PC-9 (cell line): Measurements from ENCODE around the gene PAAF1. TPM values are rescaled to one million over a fixed set of nuclear protein-coding genes. Genes with fewer than 3 reads are reported as not detected.
"Not testable (repeated sequence)": the region's sequence is repeated elsewhere in the genome, so short reads cannot be mapped to it uniquely, and the experiment has no call there.

ENCODE experiments used
- BruUV-seq: library from RNA; stranded (reverse); fragments of 400-500 nt; replicated peaks from 2 replicates; lab custom pipeline; 2021; lab: Mats Ljungman, UMichigan
- CTCF ChIA-PET: fragments of 300-600 bp; sonication (Branson Sonifier 250); formaldehyde crosslinking; loops from one replicate; lab custom pipeline; 2022; ENCODE audit warnings: antibody characterized with exemption; lab: Charles Lee
- POLR2A ChIA-PET: fragments of 300-600 bp; sonication (Branson Sonifier 250); formaldehyde crosslinking; loops from one replicate; lab custom pipeline; 2022; ENCODE audit warnings: antibody characterized with exemption; ENCODE audit not compliant: unreplicated experiment; lab: Charles Lee
- DNase-seq, 2 experiments: peaks; one replicate each; pipeline versions ENCODE4 v3.0.0 to v3.0.0-alpha.2; 2015 to 2022; ENCODE audit warnings: mixed read lengths in 1 of 2
- H2AFZ ChIP-seq: fragments of 200-600 bp; sonication (generic); 2 replicates; pipeline ENCODE4 v1.8.1; 2017; ENCODE audit warnings: antibody characterized with exemption
- H3F3A ChIP-seq: fragments of 200-600 bp; sonication (generic); 2 replicates; pipeline ENCODE4 v1.8.1; 2017; ENCODE audit warnings: antibody characterized with exemption, mild to moderate bottlenecking, low read depth; ENCODE audit not compliant: insufficient read depth
- H3K27ac ChIP-seq: fragments of 200-600 bp; sonication (generic); 2 replicates; pipeline ENCODE4 v1.6.1; 2016; ENCODE audit warnings: mixed run types
- H3K27me3 ChIP-seq: fragments of 200-600 bp; sonication (generic); 2 replicates; pipeline ENCODE4 v1.6.1; 2016; ENCODE audit warnings: low read depth, mixed run types; ENCODE audit not compliant: insufficient read depth
- H3K36me3 ChIP-seq: fragments of 200-600 bp; sonication (generic); 2 replicates; pipeline ENCODE4 v1.6.1; 2016; ENCODE audit warnings: low read depth, mixed run types
- H3K4me1 ChIP-seq: fragments of 200-600 bp; sonication (generic); replicated peaks from 2 replicates; pipeline ENCODE4 v1.6.1; 2016; ENCODE audit warnings: mixed run types; ENCODE audit not compliant: insufficient read depth
- H3K4me2 ChIP-seq: fragments of 200-600 bp; sonication (generic); 2 replicates; pipeline ENCODE4 v1.6.1; 2017; ENCODE audit warnings: mixed run types
- H3K4me3 ChIP-seq: fragments of 200-600 bp; sonication (generic); 2 replicates; pipeline ENCODE4 v1.6.1; 2016; ENCODE audit warnings: mixed run types
- H3K79me2 ChIP-seq: fragments of 200-600 bp; sonication (generic); 2 replicates; pipeline ENCODE4 v1.6.1; 2017; ENCODE audit warnings: low read depth, mixed run types
- H3K9me2 ChIP-seq: fragments of 200-600 bp; sonication (generic); 2 replicates; pipeline ENCODE4 v1.8.1; 2017; ENCODE audit warnings: mild to moderate bottlenecking; ENCODE audit not compliant: insufficient read depth
- H3K9me3 ChIP-seq: fragments of 200-600 bp; sonication (generic); 2 replicates; pipeline ENCODE4 v1.8.1; 2016; ENCODE audit warnings: low read depth; ENCODE audit not compliant: insufficient read depth
- H4K20me1 ChIP-seq: fragments of 200-600 bp; sonication (generic); 2 replicates; pipeline ENCODE4 v1.8.1; 2017; ENCODE audit not compliant: insufficient read depth
- EZH2 ChIP-seq: fragments of 200-600 bp; sonication (generic); IDR thresholded peaks from 2 replicates; pipeline ENCODE4 v1.8.0; 2017; ENCODE audit warnings: antibody characterized with exemption, low read depth
- intact Hi-C: fragments of 100-400 bp; cut with micrococcal nuclease; formaldehyde crosslinking; loops from one replicate; pipeline ENCODE4 v1.10.0; 2022; ENCODE audit not compliant: unreplicated experiment
- total RNA-seq: library from RNA; stranded (reverse); gene quantifications from 2 replicates; pipeline ENCODE4 v1.2.3, GENCODE V29; 2021
- TF ChIP-seq, protein P1 (sequence below): fragments of 200-600 bp; sonication (generic); conservative IDR thresholded peaks from 2 replicates; pipeline ENCODE4 v1.6.1; 2017; ENCODE audit warnings: mixed run types, antibody characterized with exemption, mild to moderate bottlenecking, moderate library complexity

Gene PAAF1
- total RNA-seq, 1 experiment from 2014 or later, result 30.0 TPM

DNA sequence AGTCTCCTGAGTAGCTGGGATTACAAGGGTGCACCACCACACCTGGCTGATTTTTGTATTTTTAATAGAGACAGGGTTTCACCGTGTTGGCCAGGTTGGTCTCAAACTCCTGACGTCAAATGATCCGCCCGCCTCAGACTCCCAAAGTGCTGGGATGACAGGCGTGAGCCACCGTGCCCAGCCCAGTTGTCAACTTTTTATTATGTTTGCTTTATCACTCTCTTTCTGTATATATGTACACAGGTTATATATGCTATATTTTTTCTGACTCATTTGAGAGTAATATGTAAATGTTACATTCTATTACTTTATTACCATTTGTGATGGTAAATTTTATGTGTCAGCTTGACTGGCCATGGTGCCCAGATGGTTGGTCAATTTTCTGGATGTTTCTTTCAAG is 55.2 kb downstream of the PAAF1 start:
- Histone ChIP-seq H3K36me3 (peaks cover 20% of the 10 kb centered on the region; the same call in 1 of the 2 replicates), H3K9me2 (no peaks in the 10 kb centered on the region), H4K20me1 (no peaks in the 10 kb centered on the region), H3K9me3 (no peaks in the 10 kb centered on the region), H2AFZ (no peak overlapping the region), H3K4me2 (no peak overlapping the region), H3F3A (no peaks in the 10 kb centered on the region), H3K4me1 (no peaks in the 10 kb centered on the region), H3K27me3 (no peaks in the 10 kb centered on the region), H3K79me2 (no peaks in the 10 kb centered on the region), H3K4me3 (no peak overlapping the region), H3K27ac (no peak overlapping the region)
- no TSS peak for BruUV-seq
- DNase-seq, result no peak
- intact Hi-C loops, result loop anchor here (2.0 to 5.0 kb wide), 2 partner anchors 307 to 580 kb away; no protein-coding TSS in a partner anchor
- TF ChIP-seq, protein P1, sequence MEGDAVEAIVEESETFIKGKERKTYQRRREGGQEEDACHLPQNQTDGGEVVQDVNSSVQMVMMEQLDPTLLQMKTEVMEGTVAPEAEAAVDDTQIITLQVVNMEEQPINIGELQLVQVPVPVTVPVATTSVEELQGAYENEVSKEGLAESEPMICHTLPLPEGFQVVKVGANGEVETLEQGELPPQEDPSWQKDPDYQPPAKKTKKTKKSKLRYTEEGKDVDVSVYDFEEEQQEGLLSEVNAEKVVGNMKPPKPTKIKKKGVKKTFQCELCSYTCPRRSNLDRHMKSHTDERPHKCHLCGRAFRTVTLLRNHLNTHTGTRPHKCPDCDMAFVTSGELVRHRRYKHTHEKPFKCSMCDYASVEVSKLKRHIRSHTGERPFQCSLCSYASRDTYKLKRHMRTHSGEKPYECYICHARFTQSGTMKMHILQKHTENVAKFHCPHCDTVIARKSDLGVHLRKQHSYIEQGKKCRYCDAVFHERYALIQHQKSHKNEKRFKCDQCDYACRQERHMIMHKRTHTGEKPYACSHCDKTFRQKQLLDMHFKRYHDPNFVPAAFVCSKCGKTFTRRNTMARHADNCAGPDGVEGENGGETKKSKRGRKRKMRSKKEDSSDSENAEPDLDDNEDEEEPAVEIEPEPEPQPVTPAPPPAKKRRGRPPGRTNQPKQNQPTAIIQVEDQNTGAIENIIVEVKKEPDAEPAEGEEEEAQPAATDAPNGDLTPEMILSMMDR, result no peak
- no peak for TF ChIP-seq EZH2
- POLR2A ChIA-PET, result interaction anchor here (0.6 kb wide), 1 partner anchor 10 kb away, joined by 3 read pairs; no protein-coding TSS in a partner anchor
- CTCF ChIA-PET, result interaction anchor here (0.6 to 1.4 kb wide), 2 partner anchors 271 to 306 kb away, joined by 3 to 12 read pairs; no protein-coding TSS in a partner anchor

DNA sequence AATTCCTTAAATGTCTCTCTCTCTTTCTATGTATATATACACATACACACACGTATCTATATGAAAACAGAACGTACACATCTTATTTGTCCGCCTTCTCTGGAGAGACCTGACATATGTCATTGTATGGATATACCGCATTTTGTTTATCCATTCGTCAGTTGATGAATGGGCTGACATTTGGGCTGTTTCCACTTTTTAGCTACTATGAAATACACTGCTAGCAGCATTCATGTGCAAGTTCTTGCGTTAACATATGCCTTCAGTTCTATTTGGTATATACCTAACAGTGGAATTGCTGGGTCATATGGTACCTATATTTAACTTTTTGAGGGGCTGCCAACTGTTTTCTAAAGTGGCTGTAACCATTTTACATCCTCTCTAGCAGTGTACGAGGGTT is 56.0 kb downstream of the PAAF1 start:
- CTCF ChIA-PET, result no interaction called here

GRCh38 chr11:73936047-73936446 is 59.2 kb downstream of the PAAF1 start:
- H3F3A ChIP-seq, CTCF ChIA-PET, H3K4me1 ChIP-seq, H4K20me1 ChIP-seq, H3K27ac ChIP-seq, POLR2A ChIA-PET, H3K4me2 ChIP-seq, H3K36me3 ChIP-seq, H3K79me2 ChIP-seq, H2AFZ ChIP-seq, DNase-seq, BruUV-seq, intact Hi-C loops, H3K9me2 ChIP-seq, H3K4me3 ChIP-seq, H3K27me3 ChIP-seq: not testable (repeated sequence)
- peaks cover 23% of the 10 kb centered on the region for H3K9me3 ChIP-seq

More for the DNA sequence above, 56.0 kb downstream of the PAAF1 start:
- Histone ChIP-seq H3K27ac (no peak overlapping the region), H3K4me1 (no peaks in the 10 kb centered on the region), H3K9me3 (no peaks in the 10 kb centered on the region), H3K4me2 (no peak overlapping the region), H3K36me3 (peaks cover 13% of the 10 kb centered on the region; the same call in 1 of the 2 replicates), H3K79me2 (no peaks in the 10 kb centered on the region), H4K20me1 (no peaks in the 10 kb centered on the region), H2AFZ (no peak overlapping the region), H3K4me3 (no peak overlapping the region), H3K9me2 (no peaks in the 10 kb centered on the region), H3K27me3 (no peaks in the 10 kb centered on the region), H3F3A (no peaks in the 10 kb centered on the region)
- POLR2A ChIA-PET, result no interaction called here
- DNase-seq, result no peak
- intact Hi-C loops, result loop anchor here (5.0 kb wide), 1 partner anchor 580 kb away; no protein-coding TSS in a partner anchor
- TF ChIP-seq EZH2, result no peak
- TF ChIP-seq, protein P1, result no peak
- BruUV-seq, result no TSS peak

GRCh38 chr11:73939096-73939495 is 62.3 kb downstream of the PAAF1 start:
- Histone ChIP-seq H3K4me2 (no peak overlapping the region), H3K27me3 (no peaks in the 10 kb centered on the region), H3K79me2 (no peaks in the 10 kb centered on the region), H3K4me1 (no peaks in the 10 kb centered on the region), H3K9me2 (no peaks in the 10 kb centered on the region), H3K9me3 (peaks cover 37% of the 10 kb centered on the region), H3F3A (no peaks in the 10 kb centered on the region), H3K4me3 (no peak overlapping the region), H4K20me1 (no peaks in the 10 kb centered on the region), H3K36me3 (0 out of 2 replicates have a peak, but pooled peaks cover 5% of the 10 kb centered on the region), H2AFZ (no peak overlapping the region), H3K27ac (no peak overlapping the region)
- intact Hi-C loops, result no loop called here
- CTCF ChIA-PET, result no interaction called here
- POLR2A ChIA-PET, result no interaction called here
- no peak for DNase-seq
- TF ChIP-seq, protein P1, result no peak
- no peak for TF ChIP-seq EZH2
- BruUV-seq, result no TSS peak
